GF-D8 (cell line): ENCODE measurements around the gene MARS1.
"Not testable (repeated sequence)": the region's sequence is repeated elsewhere in the genome, so short reads cannot be mapped to it uniquely, and the experiment has no call there.

Experiments
- DNase-seq: peaks from one replicate; lab custom pipeline; 2025; lab: John Stamatoyannopoulos, UW

The MARS1 gene

GRCh38 chr12:57495051-57495701, 7.3 kb downstream of the MARS1 start:
- not testable (repeated sequence) for DNase-seq

- DNase-seq: no peak
These were observed 9.0 kb downstream of the MARS1 start for GRCh38 chr12:57496822-57497221.

GRCh38 chr12:57497223-57498131, 9.6 kb downstream of the MARS1 start:
- no peak for DNase-seq

- DNase-seq: no peak
These were observed 10.2 kb downstream of the MARS1 start for GRCh38 chr12:57498132-57498502.

- DNase-seq: no peak
These were observed 10.7 kb downstream of the MARS1 start for GRCh38 chr12:57498571-57498970.

- no peak for DNase-seq
These were observed 12.3 kb downstream of the MARS1 start for GRCh38 chr12:57500213-57500612.

GRCh38 chr12:57502311-57502969, 14.6 kb downstream of the MARS1 start:
- not testable (repeated sequence) for DNase-seq

GRCh38 chr12:57506541-57506940, 18.7 kb downstream of the MARS1 start:
- DNase-seq: not testable (repeated sequence)

- not testable (repeated sequence) for DNase-seq
These were observed 19.9 kb downstream of the MARS1 start for GRCh38 chr12:57507796-57508195.

GRCh38 chr12:57511161-57511560, 23.3 kb downstream of the MARS1 start:
- DNase-seq: no peak

GRCh38 chr12:57511588-57512325, 23.9 kb downstream of the MARS1 start:
- DNase-seq: no peak

GRCh38 chr12:57512665-57513064, 24.8 kb downstream of the MARS1 start:
- no peak for DNase-seq

- DNase-seq: no peak
These were observed 25.4 kb downstream of the MARS1 start for GRCh38 chr12:57513266-57513665.

- DNase-seq: not testable (repeated sequence)
These were observed 25.8 kb downstream of the MARS1 start for GRCh38 chr12:57513677-57514076.

GRCh38 chr12:57514246-57514645, 26.4 kb downstream of the MARS1 start:
- DNase-seq: not testable (repeated sequence)

- no peak for DNase-seq
These were observed 27.0 kb downstream of the MARS1 start for GRCh38 chr12:57514720-57515407.

- DNase-seq: no peak
These were observed 27.6 kb downstream of the MARS1 start for GRCh38 chr12:57515408-57515933.

GRCh38 chr12:57515934-57516541, 28.2 kb downstream of the MARS1 start:
- DNase-seq: no peak

GRCh38 chr12:57516617-57517153, 28.8 kb downstream of the MARS1 start:
- DNase-seq: no peak

GRCh38 chr12:57517187-57517586, 29.3 kb downstream of the MARS1 start:
- DNase-seq: no peak
